Measurements from ENCODE around the gene FOXP1. TPM values are rescaled to one million over a fixed set of nuclear protein-coding genes. Genes with fewer than 3 reads are reported as not detected.

Gene FOXP1
- total RNA-seq, 2 experiments from 2014 or later: 66.3 to 68.8 TPM

DNA sequence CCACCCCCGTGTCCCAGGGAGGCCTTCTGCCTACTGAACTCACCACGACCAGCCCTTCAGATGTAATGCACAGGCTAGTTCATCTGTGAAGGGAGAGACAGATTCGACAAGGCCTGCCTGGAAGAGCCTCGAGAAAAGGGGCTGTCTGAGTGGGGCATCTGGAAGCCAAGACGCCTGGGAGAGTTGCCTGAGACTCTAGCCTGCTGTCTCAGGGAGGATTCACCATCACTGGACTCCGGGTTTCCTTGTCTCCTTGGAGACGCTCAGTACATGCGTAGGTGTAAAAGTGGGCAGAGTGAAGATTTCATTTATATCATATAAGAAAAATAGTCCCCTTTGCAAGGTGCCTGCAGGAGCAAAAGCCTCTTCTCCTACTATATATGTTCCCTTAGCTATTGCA lies 468.9 kb downstream of the FOXP1 start:
- ATAC-seq (no peak), DNase-seq (no peak)
- CTCF ChIA-PET: no interaction called here
- Mint-ChIP-seq H3K4me1 (peaks cover 34% of the 10 kb centered on the region), H3K4me3 (no peak overlapping the region), H3K27ac (no peak overlapping the region), H3K27me3 (no peaks in the 10 kb centered on the region), H3K36me3 (peaks cover 38% of the 10 kb centered on the region), H3K9me3 (ENCODE audit: low read depth) (no peaks in the 10 kb centered on the region)

DNA sequence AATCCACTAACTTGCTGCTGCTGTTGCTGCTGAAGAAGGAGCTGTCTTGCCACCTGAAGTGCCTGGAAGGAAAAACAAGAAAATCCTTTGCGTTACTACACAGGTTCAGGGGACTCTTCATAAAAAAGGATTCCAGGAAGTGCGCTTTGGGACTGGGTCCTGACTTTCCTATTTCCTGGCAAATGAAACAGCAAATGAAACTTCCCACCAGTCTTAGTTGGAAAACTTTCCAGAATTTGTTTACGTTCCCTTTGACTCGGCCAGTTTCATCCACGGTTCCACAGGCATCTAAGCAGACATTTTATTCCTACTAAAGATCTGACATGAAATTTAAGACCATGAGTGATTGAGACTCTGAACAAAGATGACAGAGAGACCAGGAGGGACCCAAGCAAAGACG lies 471.0 kb downstream of the FOXP1 start:
- H3K36me3 Mint-ChIP-seq: peaks cover 45% of the 10 kb centered on the region
- no peak overlapping the region for H3K27ac Mint-ChIP-seq
- CTCF ChIA-PET: no interaction called here
- ATAC-seq (no peak), DNase-seq (no peak)
- H3K4me1 Mint-ChIP-seq: peaks cover 35% of the 10 kb centered on the region
- no peaks in the 10 kb centered on the region for H3K9me3 Mint-ChIP-seq (ENCODE audit: low read depth)
- H3K27me3 Mint-ChIP-seq: no peaks in the 10 kb centered on the region
- H3K4me3 Mint-ChIP-seq: no peak overlapping the region

DNA sequence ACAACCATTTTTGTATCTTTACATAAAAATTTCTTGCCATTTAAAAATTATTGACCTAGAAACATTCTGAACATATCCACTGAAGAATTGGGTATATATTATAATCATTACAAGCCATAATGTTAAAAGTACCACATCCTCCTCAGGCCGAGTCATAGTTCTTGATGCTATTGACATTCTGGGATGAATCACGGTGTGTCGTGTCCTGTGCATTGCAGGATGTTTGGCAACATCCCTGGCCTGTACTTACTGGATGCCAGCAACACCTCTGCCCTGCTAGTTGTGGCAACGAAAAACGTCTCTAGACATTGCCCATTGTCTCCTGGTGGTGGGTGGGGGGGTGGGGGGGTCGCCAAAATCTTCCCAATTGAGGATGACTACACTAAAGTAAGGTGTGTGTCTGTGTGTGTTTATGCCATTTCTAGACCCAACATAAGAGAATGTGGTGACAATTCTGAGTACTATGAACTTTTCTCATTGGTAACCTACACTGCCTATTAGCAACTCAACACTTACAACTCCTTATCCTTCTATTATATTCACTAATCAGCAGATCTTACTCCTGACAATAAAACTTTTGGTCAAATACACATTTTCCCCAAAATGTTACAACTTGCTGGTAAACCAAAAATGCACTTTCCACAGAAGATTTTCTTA lies 471.6 kb downstream of the FOXP1 start:
- H3K9me3 Mint-ChIP-seq (ENCODE audit: low read depth): no peaks in the 10 kb centered on the region
- H3K27me3 Mint-ChIP-seq: no peaks in the 10 kb centered on the region
- peaks cover 43% of the 10 kb centered on the region for H3K36me3 Mint-ChIP-seq
- ATAC-seq: no peak
- CTCF ChIA-PET: no interaction called here
- no peak overlapping the region for H3K4me3 Mint-ChIP-seq
- H3K27ac Mint-ChIP-seq: no peak overlapping the region
- no peak for DNase-seq
- H3K4me1 Mint-ChIP-seq: peaks cover 31% of the 10 kb centered on the region

DNA sequence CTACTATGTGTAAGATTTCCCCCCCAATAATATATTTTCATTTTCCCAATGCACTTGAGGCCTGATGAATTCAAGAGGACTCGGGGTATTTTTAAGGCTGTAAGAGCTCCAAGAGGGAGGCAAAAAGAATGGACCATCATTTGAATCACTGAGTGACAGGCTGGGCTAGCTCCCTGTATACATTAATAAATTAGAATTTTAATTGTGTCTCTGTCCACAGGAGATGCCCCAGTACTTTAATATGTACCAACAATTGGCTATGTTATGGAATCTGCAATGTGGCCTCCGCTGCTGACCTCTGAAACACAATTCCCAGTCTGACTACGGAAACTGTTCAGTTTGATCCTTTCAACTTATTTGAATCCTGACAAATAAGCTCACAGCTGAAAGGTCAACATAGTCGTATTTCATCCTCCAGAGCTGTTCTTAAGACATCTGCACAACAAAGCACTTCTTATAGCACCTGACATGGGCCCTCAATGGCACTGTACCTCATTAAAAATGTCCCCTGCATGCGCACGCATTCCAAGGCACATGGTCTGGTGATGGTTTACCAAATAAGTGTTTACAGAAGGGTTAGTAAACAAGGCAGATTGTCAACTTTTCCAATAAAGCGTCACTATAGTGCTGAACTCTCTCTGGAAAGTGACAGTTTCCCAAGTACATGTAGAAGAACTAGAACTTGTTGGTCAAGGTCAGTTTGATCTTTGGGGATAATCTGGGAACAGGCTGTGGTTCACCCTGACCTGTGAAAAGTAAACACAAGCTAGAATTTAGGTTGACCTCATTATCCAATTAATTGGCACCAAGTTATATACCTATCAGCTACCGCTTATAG lies 472.9 kb downstream of the FOXP1 start:
- H3K4me3 Mint-ChIP-seq: no peak overlapping the region
- H3K36me3 Mint-ChIP-seq: peaks cover 40% of the 10 kb centered on the region
- no peak overlapping the region for H3K27ac Mint-ChIP-seq
- no peak for ATAC-seq
- no peaks in the 10 kb centered on the region for H3K9me3 Mint-ChIP-seq (ENCODE audit: low read depth)
- no peak for DNase-seq
- CTCF ChIA-PET: interaction anchor here (1.2 kb wide), 1 partner anchor 20 kb away, joined by 3 read pairs; no protein-coding TSS in a partner anchor
- no peaks in the 10 kb centered on the region for H3K27me3 Mint-ChIP-seq
- H3K4me1 Mint-ChIP-seq: peaks cover 33% of the 10 kb centered on the region

DNA sequence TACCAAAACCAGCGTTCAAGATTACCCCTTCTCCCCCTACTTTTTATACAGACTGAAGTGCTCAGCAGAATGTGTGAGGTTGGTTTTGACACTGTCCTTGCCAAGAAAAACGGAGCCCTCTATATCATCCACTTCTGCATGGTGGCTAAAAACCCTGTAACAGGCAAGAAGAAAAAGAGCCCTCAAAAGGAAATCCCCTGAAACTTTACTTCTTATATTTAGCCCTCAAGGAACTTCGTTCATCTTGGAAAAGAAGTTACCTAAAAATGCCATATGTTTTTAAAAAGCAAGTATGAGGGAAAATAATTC lies 473.6 kb downstream of the FOXP1 start:
- CTCF ChIA-PET: interaction anchor here (1.2 kb wide), 1 partner anchor 19 kb away, joined by 3 read pairs; no protein-coding TSS in a partner anchor
- DNase-seq (no peak), ATAC-seq (no peak)
- H3K4me1 Mint-ChIP-seq: peaks cover 33% of the 10 kb centered on the region
- no peaks in the 10 kb centered on the region for H3K9me3 Mint-ChIP-seq (ENCODE audit: low read depth)
- H3K27me3 Mint-ChIP-seq: no peaks in the 10 kb centered on the region
- H3K4me3 Mint-ChIP-seq: no peak overlapping the region
- peaks cover 43% of the 10 kb centered on the region for H3K36me3 Mint-ChIP-seq
- no peak overlapping the region for H3K27ac Mint-ChIP-seq

DNA sequence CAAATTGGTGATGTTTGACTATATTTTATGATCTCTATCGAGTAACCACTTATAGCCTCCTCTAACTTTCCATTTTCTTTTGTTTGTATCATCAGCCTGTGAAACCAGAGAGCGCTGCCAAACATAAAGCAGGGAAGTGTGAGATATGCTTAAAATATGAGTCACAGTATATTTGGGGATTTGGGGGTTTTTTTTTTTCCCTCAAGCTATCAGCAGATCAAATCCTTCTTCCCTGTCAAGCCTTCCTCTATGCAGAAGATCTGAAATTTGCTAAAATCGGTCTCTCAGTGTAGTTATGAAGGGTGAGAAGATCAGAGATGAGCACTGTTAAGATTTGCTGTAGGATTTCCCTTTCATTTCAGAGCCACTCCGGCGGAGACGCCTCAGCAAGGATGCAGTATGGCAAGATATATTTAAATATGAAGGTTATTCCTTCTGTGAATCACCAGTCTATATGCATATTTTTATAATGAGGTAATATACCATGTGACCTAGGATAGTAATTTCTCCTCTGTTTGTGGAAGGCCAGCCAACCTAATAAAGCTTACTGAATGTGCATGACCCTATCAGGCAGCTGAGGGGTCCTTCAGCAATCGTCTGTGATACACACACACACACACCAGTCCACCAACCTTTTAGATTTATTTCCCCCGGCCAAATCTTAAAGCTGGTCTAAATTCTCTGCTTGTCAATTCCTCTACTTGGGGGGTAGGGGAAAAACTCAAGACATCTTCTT lies 474.1 kb downstream of the FOXP1 start:
- H3K27ac Mint-ChIP-seq: no peak overlapping the region
- H3K27me3 Mint-ChIP-seq: no peaks in the 10 kb centered on the region
- H3K4me3 Mint-ChIP-seq: no peak overlapping the region
- DNase-seq: no peak
- no peak for ATAC-seq
- CTCF ChIA-PET: no interaction called here
- no peaks in the 10 kb centered on the region for H3K9me3 Mint-ChIP-seq (ENCODE audit: low read depth)
- H3K36me3 Mint-ChIP-seq: peaks cover 43% of the 10 kb centered on the region
- peaks cover 32% of the 10 kb centered on the region for H3K4me1 Mint-ChIP-seq

DNA sequence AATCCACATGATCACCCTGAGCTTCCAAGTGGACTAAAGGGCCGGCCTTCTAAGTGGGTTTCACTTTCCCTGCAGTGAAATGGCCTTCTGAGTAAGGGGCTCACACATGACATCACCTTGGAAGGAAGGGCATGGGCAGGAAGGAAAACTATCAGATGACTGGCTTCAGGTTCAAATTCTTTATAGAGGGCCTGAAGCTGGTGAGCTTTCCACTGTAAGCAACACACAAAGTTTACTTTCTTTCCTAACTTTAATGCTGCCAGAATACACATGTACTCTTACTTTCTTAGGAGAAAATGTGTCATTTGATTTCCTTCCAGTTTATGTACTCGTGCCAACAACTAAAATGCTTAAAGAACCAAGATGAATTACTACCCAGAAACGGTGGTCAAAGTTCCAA lies 475.6 kb downstream of the FOXP1 start:
- Mint-ChIP-seq H3K36me3 (peaks cover 44% of the 10 kb centered on the region), H3K27me3 (no peaks in the 10 kb centered on the region), H3K4me3 (no peak overlapping the region), H3K4me1 (peaks cover 42% of the 10 kb centered on the region), H3K27ac (no peak overlapping the region), H3K9me3 (ENCODE audit: low read depth) (no peaks in the 10 kb centered on the region)
- no peak for ATAC-seq
- no peak for DNase-seq
- CTCF ChIA-PET: no interaction called here

DNA sequence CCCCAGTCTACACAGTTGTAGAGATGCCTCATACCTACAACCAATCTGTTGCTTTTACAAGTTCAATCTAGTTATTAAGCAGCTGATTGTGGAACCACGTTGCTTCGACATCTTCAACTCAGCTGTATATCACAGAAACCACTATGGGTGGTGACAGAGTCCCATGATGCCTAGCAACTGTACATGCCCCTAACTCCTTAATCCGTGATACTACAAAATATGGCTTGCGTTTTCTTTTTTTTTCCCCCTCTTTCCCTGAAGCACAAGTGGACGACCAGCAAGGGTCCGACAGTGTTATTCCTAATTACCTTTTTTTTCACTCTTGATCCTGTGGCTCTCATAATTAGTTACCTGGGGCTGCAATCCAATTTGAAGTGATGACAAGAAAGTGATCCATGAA lies 478.6 kb downstream of the FOXP1 start:
- peaks cover 28% of the 10 kb centered on the region for H3K36me3 Mint-ChIP-seq
- H3K9me3 Mint-ChIP-seq (ENCODE audit: low read depth): no peaks in the 10 kb centered on the region
- CTCF ChIA-PET: no interaction called here
- no peak for DNase-seq
- no peak for ATAC-seq
- H3K4me1 Mint-ChIP-seq: peaks cover 54% of the 10 kb centered on the region
- H3K27me3 Mint-ChIP-seq: no peaks in the 10 kb centered on the region
- H3K4me3 Mint-ChIP-seq: no peak overlapping the region
- H3K27ac Mint-ChIP-seq: no peak overlapping the region

DNA sequence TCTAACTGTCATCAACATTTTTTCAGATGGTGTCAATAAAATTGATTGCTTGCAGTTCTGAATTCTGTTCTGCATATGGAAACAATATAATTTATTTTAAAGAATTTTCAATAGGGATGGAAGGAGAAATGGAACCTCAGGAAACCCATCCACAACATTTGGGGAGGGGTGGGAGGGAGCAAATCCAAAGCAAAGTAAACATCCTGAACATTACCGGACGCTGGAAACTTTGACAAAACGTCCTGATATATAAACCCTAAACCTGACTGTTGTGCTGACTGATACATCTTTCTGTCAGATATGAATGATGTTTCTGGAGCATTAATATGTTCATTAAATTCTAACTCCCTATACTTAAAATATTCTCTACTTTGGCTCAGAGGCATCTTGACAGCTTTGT lies 479.0 kb downstream of the FOXP1 start:
- Mint-ChIP-seq H3K36me3 (peaks cover 24% of the 10 kb centered on the region), H3K4me1 (peaks cover 51% of the 10 kb centered on the region), H3K27me3 (no peaks in the 10 kb centered on the region), H3K4me3 (no peak overlapping the region), H3K9me3 (ENCODE audit: low read depth) (no peaks in the 10 kb centered on the region), H3K27ac (no peak overlapping the region)
- CTCF ChIA-PET: no interaction called here
- DNase-seq (no peak), ATAC-seq (no peak)

DNA sequence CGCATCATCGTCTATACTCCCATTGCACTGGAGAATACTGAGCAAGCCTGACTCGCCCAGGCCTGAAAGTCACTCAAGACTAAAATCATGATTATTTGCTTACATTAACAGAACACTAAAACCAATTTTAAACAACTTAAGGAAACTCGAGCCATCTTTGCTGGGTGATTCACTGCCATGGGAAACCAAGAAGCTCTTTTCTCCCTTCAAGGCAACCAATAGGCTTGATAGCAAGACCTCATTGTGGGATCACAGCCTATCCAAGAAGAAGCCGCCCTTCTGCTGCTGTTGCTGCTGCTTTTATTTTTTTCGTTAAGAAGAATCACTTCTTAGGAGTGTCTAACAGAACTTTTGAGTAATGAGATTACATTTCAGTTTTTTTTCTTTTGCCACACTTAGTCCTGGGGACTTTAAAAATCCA lies 479.4 kb downstream of the FOXP1 start:
- ATAC-seq: no peak
- H3K27me3 Mint-ChIP-seq: no peaks in the 10 kb centered on the region
- no peak for DNase-seq
- H3K4me1 Mint-ChIP-seq: peaks cover 47% of the 10 kb centered on the region
- H3K9me3 Mint-ChIP-seq (ENCODE audit: low read depth): no peaks in the 10 kb centered on the region
- H3K27ac Mint-ChIP-seq: peak overlapping the region; percentile 33
- CTCF ChIA-PET: no interaction called here
- no peak overlapping the region for H3K4me3 Mint-ChIP-seq
- H3K36me3 Mint-ChIP-seq: peaks cover 20% of the 10 kb centered on the region

DNA sequence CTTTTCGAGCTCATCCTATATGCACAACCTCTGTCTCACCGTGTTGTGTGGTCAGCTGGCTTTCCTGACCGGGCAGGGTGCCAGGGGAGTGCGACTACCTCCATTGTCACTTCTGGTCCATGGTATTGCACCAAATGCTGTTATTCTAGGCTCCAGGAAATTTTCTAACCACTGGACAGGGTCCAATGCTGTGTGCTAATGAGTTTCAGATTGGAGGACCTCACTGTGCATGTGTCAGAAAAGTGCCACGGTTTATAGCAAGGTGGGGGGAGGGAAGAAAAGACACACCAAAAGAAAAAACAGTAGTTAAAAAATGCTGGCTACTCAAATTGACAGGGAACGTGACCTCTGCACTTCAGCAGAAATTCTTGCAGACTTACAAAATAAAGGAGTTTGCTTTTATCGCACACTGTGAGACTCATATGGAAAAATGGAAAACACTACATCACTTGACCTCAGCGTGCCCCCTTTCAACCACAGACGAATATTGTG lies 480.1 kb downstream of the FOXP1 start:
- H3K4me3 Mint-ChIP-seq: no peak overlapping the region
- DNase-seq: no peak
- H3K27me3 Mint-ChIP-seq: no peaks in the 10 kb centered on the region
- H3K27ac Mint-ChIP-seq: no peak overlapping the region
- peaks cover 15% of the 10 kb centered on the region for H3K36me3 Mint-ChIP-seq
- H3K4me1 Mint-ChIP-seq: peaks cover 42% of the 10 kb centered on the region
- CTCF ChIA-PET: no interaction called here
- ATAC-seq: no peak
- no peaks in the 10 kb centered on the region for H3K9me3 Mint-ChIP-seq (ENCODE audit: low read depth)

DNA sequence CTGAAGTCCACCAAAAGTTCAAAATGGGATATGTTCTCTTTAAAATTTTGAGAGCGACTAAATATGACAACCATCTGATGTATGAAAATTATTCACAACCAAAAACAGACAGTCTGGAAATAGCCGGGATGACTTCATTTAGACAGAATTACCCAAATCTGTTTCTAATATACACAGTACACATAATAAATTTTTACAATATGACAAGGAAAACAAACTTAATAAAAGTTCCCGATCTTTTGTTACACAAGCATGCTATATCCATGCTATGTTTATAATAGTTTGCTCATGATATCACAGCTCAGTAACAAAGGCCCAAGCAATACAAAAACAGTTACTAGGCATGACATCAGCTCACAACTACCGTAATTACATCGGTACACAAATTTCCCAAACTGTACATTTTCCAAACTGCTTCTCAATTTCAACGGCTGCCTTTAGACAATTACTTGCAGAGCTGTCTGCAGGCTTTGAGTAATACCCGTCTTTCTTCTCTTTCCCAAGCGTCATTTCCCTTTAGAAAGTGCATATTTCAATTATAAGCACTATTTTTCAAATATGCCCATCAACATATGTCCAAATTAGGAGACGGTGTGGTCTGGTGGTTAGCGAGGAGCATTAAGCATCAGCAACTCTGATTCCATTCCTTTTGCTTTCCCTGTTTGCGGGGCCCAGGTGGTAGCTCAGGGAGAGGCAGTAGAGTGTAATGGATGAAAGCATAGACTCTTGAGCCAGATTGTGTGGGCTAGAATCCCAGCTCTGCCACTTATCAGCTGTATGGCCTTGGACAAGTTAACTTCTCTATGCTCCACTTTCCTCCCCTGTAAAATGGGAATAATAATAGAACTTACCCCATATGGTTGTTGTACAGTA lies 481.2 kb downstream of the FOXP1 start:
- DNase-seq (no peak), ATAC-seq (no peak)
- H3K4me1 Mint-ChIP-seq: peaks cover 37% of the 10 kb centered on the region
- H3K4me3 Mint-ChIP-seq: no peak overlapping the region
- CTCF ChIA-PET: interaction anchor here (1.1 kb wide), 1 partner anchor 11 kb away, joined by 3 read pairs; no protein-coding TSS in a partner anchor
- peaks cover 16% of the 10 kb centered on the region for H3K36me3 Mint-ChIP-seq
- H3K27ac Mint-ChIP-seq: no peak overlapping the region
- H3K9me3 Mint-ChIP-seq (ENCODE audit: low read depth): no peaks in the 10 kb centered on the region
- no peaks in the 10 kb centered on the region for H3K27me3 Mint-ChIP-seq

DNA sequence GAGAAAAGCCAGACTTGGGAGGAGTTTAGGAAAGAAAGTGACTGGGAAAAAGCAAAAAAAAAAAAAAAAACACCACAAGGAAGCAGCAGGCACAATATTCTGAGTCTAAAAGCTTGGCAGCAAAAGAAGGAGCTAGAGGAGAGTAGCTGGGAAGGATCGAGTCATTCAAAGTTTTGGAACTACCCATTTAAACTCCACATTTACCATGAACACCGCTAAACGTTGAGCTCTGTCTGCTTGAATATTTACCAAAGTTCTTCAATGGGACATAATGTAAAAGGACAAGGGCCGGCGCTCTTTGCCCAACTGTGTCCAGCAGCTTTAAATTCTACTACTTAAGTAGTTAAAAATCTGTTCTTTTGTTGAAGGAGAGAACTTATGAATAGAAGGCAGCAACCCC lies 481.9 kb downstream of the FOXP1 start:
- Mint-ChIP-seq H3K27me3 (no peaks in the 10 kb centered on the region), H3K4me1 (peaks cover 41% of the 10 kb centered on the region), H3K9me3 (ENCODE audit: low read depth) (no peaks in the 10 kb centered on the region), H3K27ac (no peak overlapping the region), H3K4me3 (no peak overlapping the region), H3K36me3 (peaks cover 21% of the 10 kb centered on the region)
- no peak for DNase-seq
- CTCF ChIA-PET: interaction anchor here (1.1 kb wide), 1 partner anchor 10 kb away, joined by 3 read pairs; no protein-coding TSS in a partner anchor
- ATAC-seq: no peak
